ENCODE data around the gene ACSF2.

Gene ACSF2

DNA sequence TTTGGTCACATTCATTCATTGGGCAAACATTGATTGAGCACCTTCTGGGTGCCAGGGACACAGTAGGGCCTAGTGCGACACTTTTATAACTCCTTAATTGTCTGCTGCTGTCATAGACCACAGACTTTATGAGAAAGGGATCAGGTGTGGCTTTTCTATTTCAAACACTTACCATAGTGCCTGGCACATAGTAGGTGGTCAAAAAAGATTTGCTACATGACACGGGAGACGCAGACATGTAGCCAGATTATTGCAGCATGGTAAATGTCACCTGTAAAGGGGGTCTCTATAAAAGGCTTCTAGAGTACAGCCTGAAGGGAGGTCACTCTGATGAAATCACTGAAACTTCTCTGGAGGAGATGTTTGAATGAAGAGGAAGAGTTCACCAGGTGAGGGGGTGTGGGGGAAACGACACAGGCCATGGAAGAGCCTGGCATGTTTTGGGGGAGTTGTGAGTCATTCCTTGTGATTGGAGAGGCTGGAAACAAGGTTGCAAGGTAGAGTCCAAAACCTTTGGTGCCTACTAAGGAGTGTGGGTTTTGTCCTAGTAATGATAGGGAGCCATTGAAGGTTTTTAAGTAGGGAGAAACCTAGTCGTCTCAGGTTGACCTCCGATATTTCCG, 54.2 kb downstream of the ACSF2 start:
- H3K27ac ChIP-seq (ENCODE audit: low read depth, low read length), result no peak overlapping the region
- H3K9ac ChIP-seq (ENCODE audit: low read depth, low read length), result no peak overlapping the region
- H3K4me3 ChIP-seq (ENCODE audit: low read depth, low read length), result no peak overlapping the region; the same call in 1 of the 2 replicates

GRCh38 chr17:50480854-50481490, 55.0 kb downstream of the ACSF2 start:
- no peak overlapping the region for H3K9ac ChIP-seq (ENCODE audit: low read depth, low read length)
- no peaks in the 10 kb centered on the region for H3K4me1 ChIP-seq (ENCODE audit: control insufficient read depth, insufficient read depth, low read length)
- peaks cover 5% of the 10 kb centered on the region; the same call in 1 of the 2 replicates for H3K27me3 ChIP-seq (ENCODE audit: control insufficient read depth, insufficient read depth, low read length)
- H3K4me3 ChIP-seq (ENCODE audit: low read depth, low read length), result no peak overlapping the region
- H3K27ac ChIP-seq (ENCODE audit: low read depth, low read length), result no peak overlapping the region
- H3K36me3 ChIP-seq (ENCODE audit: control insufficient read depth, insufficient read depth, low read length), result peaks cover 44% of the 10 kb centered on the region
- no peaks in the 10 kb centered on the region for H3K9me3 ChIP-seq (ENCODE audit: control insufficient read depth, insufficient read depth, low read length)

More for the DNA sequence above, 54.2 kb downstream of the ACSF2 start:
- Histone ChIP-seq H3K36me3 (ENCODE audit: control insufficient read depth, insufficient read depth, low read length) (peaks cover 39% of the 10 kb centered on the region), H3K27me3 (ENCODE audit: control insufficient read depth, insufficient read depth, low read length) (peaks cover 5% of the 10 kb centered on the region; the same call in 1 of the 2 replicates), H3K9me3 (ENCODE audit: control insufficient read depth, insufficient read depth, low read length) (no peaks in the 10 kb centered on the region), H3K4me1 (ENCODE audit: control insufficient read depth, insufficient read depth, low read length) (no peaks in the 10 kb centered on the region)

DNA sequence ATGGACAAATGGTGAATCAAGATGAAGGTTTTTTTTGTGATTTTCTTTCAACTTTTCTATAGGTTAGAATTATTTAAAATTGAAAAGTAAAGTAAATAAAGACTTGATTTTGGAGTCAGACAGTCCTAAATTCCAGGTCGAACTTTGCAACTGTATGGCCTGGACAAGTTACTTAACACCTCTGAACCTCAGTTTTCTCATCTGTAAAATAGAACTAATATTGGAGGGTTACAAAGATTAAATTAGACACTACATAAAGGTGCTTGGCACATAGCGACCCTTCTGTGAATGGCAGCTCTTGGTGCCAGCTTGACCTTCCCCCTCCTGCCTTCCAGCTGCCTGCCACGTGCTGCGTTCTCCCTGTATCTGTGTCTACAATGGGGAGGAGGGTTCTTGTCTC, 55.6 kb downstream of the ACSF2 start:
- H3K36me3 ChIP-seq (ENCODE audit: control insufficient read depth, insufficient read depth, low read length), result peaks cover 44% of the 10 kb centered on the region
- no peak overlapping the region for H3K27ac ChIP-seq (ENCODE audit: low read depth, low read length)
- peaks cover under 1% of the 10 kb centered on the region; the same call in 1 of the 2 replicates for H3K27me3 ChIP-seq (ENCODE audit: control insufficient read depth, insufficient read depth, low read length)
- no peak overlapping the region for H3K4me3 ChIP-seq (ENCODE audit: low read depth, low read length)
- no peaks in the 10 kb centered on the region for H3K9me3 ChIP-seq (ENCODE audit: control insufficient read depth, insufficient read depth, low read length)
- no peak overlapping the region for H3K9ac ChIP-seq (ENCODE audit: low read depth, low read length)
- H3K4me1 ChIP-seq (ENCODE audit: control insufficient read depth, insufficient read depth, low read length), result no peaks in the 10 kb centered on the region

- Histone ChIP-seq H3K4me3 (ENCODE audit: low read depth, low read length) (no peak overlapping the region), H3K27ac (ENCODE audit: low read depth, low read length) (no peak overlapping the region), H3K27me3 (ENCODE audit: control insufficient read depth, insufficient read depth, low read length) (no peaks in the 10 kb centered on the region; the same call in 1 of the 2 replicates), H3K9me3 (ENCODE audit: control insufficient read depth, insufficient read depth, low read length) (no peaks in the 10 kb centered on the region), H3K4me1 (ENCODE audit: control insufficient read depth, insufficient read depth, low read length) (no peaks in the 10 kb centered on the region), H3K9ac (ENCODE audit: low read depth, low read length) (no peak overlapping the region), H3K36me3 (ENCODE audit: control insufficient read depth, insufficient read depth, low read length) (peaks cover 44% of the 10 kb centered on the region)
These were observed 56.1 kb downstream of the ACSF2 start for GRCh38 chr17:50482110-50482509.

DNA sequence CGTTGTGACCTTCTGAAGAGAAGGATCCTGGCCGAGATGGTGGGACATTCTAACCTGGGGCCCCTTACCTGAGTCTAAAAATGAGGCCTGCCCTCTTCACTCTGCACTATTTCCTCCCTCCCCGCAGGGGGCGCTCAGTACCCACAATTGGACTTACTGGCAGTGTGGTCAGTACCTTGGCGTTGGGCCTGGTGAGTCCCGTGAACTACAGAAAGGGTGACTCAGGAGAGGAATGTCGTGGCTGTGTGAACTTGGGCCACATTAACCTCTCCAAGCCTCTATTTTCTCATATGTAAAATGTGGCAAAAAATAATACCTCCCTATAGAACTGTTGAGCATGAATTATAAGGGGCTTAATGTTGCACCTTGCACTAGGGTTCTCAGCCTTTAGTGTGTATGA, 56.5 kb downstream of the ACSF2 start:
- no peaks in the 10 kb centered on the region for H3K9me3 ChIP-seq (ENCODE audit: control insufficient read depth, insufficient read depth, low read length)
- no peak overlapping the region for H3K4me3 ChIP-seq (ENCODE audit: low read depth, low read length)
- no peak overlapping the region for H3K9ac ChIP-seq (ENCODE audit: low read depth, low read length)
- no peaks in the 10 kb centered on the region for H3K4me1 ChIP-seq (ENCODE audit: control insufficient read depth, insufficient read depth, low read length)
- peaks cover 44% of the 10 kb centered on the region for H3K36me3 ChIP-seq (ENCODE audit: control insufficient read depth, insufficient read depth, low read length)
- H3K27ac ChIP-seq (ENCODE audit: low read depth, low read length), result no peak overlapping the region
- no peaks in the 10 kb centered on the region; the same call in 1 of the 2 replicates for H3K27me3 ChIP-seq (ENCODE audit: control insufficient read depth, insufficient read depth, low read length)

DNA sequence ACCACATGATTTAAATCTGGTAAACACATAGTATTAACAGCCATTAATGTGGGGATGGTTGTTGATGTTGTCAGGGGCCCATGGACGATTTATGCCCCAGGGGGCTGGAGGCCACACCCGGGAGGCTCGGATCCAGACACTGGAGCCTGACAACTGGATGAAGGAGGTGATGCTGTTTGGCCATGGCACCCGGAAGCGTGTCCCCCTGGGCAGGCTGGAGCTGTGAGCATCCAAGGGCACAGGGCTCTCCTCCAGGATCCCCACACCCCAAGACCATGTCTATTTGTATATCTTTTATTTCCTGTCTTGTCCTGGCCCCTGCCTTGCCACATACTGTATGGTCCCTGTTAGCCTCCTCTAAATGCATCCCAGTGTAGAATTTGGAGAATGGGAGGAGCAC, 57.2 kb downstream of the ACSF2 start:
- Histone ChIP-seq H3K27me3 (ENCODE audit: control insufficient read depth, insufficient read depth, low read length) (no peaks in the 10 kb centered on the region), H3K9ac (ENCODE audit: low read depth, low read length) (no peak overlapping the region), H3K36me3 (ENCODE audit: control insufficient read depth, insufficient read depth, low read length) (peaks cover 44% of the 10 kb centered on the region), H3K9me3 (ENCODE audit: control insufficient read depth, insufficient read depth, low read length) (no peaks in the 10 kb centered on the region), H3K4me3 (ENCODE audit: low read depth, low read length) (no peak overlapping the region), H3K4me1 (ENCODE audit: control insufficient read depth, insufficient read depth, low read length) (no peaks in the 10 kb centered on the region), H3K27ac (ENCODE audit: low read depth, low read length) (no peak overlapping the region)

GRCh38 chr17:50484386-50485155, 58.6 kb downstream of the ACSF2 start:
- H3K4me1 ChIP-seq (ENCODE audit: control insufficient read depth, insufficient read depth, low read length), result no peaks in the 10 kb centered on the region
- H3K27me3 ChIP-seq (ENCODE audit: control insufficient read depth, insufficient read depth, low read length), result no peaks in the 10 kb centered on the region
- H3K9ac ChIP-seq (ENCODE audit: low read depth, low read length), result no peak overlapping the region
- H3K9me3 ChIP-seq (ENCODE audit: control insufficient read depth, insufficient read depth, low read length), result no peaks in the 10 kb centered on the region
- H3K4me3 ChIP-seq (ENCODE audit: low read depth, low read length), result no peak overlapping the region
- peaks cover 44% of the 10 kb centered on the region for H3K36me3 ChIP-seq (ENCODE audit: control insufficient read depth, insufficient read depth, low read length)
- no peak overlapping the region for H3K27ac ChIP-seq (ENCODE audit: low read depth, low read length)

- no peaks in the 10 kb centered on the region for H3K4me1 ChIP-seq (ENCODE audit: control insufficient read depth, insufficient read depth, low read length)
- H3K27ac ChIP-seq (ENCODE audit: low read depth, low read length), result no peak overlapping the region
- peaks cover 27% of the 10 kb centered on the region for H3K36me3 ChIP-seq (ENCODE audit: control insufficient read depth, insufficient read depth, low read length)
- H3K9ac ChIP-seq (ENCODE audit: low read depth, low read length), result no peak overlapping the region
- no peaks in the 10 kb centered on the region for H3K9me3 ChIP-seq (ENCODE audit: control insufficient read depth, insufficient read depth, low read length)
- no peaks in the 10 kb centered on the region for H3K27me3 ChIP-seq (ENCODE audit: control insufficient read depth, insufficient read depth, low read length)
- no peak overlapping the region for H3K4me3 ChIP-seq (ENCODE audit: low read depth, low read length)
These were observed 61.4 kb downstream of the ACSF2 start for GRCh38 chr17:50487213-50488096.

GRCh38 chr17:50488880-50489279, 62.9 kb downstream of the ACSF2 start:
- no peak overlapping the region for H3K4me3 ChIP-seq (ENCODE audit: low read depth, low read length)
- H3K36me3 ChIP-seq (ENCODE audit: control insufficient read depth, insufficient read depth, low read length), result peaks cover 19% of the 10 kb centered on the region
- H3K9me3 ChIP-seq (ENCODE audit: control insufficient read depth, insufficient read depth, low read length), result no peaks in the 10 kb centered on the region
- no peak overlapping the region for H3K27ac ChIP-seq (ENCODE audit: low read depth, low read length)
- H3K4me1 ChIP-seq (ENCODE audit: control insufficient read depth, insufficient read depth, low read length), result no peaks in the 10 kb centered on the region
- H3K9ac ChIP-seq (ENCODE audit: low read depth, low read length), result no peak overlapping the region
- no peaks in the 10 kb centered on the region for H3K27me3 ChIP-seq (ENCODE audit: control insufficient read depth, insufficient read depth, low read length)

GRCh38 chr17:50491505-50491904, 65.5 kb downstream of the ACSF2 start:
- Histone ChIP-seq H3K9ac (ENCODE audit: low read depth, low read length) (no peak overlapping the region), H3K27me3 (ENCODE audit: control insufficient read depth, insufficient read depth, low read length) (no peaks in the 10 kb centered on the region), H3K4me3 (ENCODE audit: low read depth, low read length) (no peak overlapping the region), H3K4me1 (ENCODE audit: control insufficient read depth, insufficient read depth, low read length) (no peaks in the 10 kb centered on the region), H3K27ac (ENCODE audit: low read depth, low read length) (no peak overlapping the region), H3K9me3 (ENCODE audit: control insufficient read depth, insufficient read depth, low read length) (no peaks in the 10 kb centered on the region), H3K36me3 (ENCODE audit: control insufficient read depth, insufficient read depth, low read length) (no peaks in the 10 kb centered on the region)

Measured in HUES48 (cell line).